NCI-H748 (cell line): Measurements from ENCODE around the gene PXYLP1.

Source experiments
- DNase-seq: peaks from one replicate; lab custom pipeline; 2025; ENCODE audit not compliant: unreplicated experiment; lab: John Stamatoyannopoulos, UW

Gene PXYLP1

DNA sequence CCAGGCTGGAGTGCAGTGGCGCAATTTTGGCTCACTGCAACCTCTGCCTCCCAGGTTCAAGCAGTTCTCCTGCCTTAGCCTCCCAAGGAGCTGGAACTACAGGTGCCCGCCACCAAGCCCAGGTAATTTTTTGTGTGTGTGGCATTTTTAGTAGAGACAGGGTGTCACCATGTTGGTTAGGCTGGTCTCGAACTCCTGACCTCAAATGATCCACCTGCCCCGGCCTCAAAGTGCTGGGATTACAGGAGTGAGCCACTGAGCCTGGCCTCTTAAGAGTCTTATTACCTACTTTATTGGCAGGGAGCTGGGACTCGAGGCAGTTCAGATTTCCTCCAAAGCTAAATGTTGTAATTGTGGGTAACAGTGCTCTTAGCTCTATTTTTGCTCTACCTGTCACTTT, 16.4 kb downstream of the PXYLP1 start:
- no peak for DNase-seq

DNA sequence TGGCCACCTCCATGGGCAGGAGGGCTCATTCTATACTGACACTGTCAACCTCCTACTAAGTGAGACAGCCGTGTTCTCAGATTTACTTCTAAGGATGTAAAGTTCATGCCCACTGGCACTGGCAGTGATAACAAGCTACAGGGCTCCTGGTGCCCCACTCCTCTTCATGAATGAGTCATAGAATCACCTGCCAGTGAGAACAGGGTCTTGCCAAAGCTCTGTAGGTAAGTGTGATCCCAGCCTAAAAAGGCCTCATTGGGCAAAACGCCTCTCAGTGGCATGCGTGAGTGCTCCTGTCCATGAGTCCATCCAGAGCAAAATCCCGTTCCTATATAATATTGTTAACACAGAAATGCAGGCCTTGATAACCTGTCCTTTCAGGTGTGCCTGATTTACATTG, 17.4 kb downstream of the PXYLP1 start:
- no peak for DNase-seq

DNA sequence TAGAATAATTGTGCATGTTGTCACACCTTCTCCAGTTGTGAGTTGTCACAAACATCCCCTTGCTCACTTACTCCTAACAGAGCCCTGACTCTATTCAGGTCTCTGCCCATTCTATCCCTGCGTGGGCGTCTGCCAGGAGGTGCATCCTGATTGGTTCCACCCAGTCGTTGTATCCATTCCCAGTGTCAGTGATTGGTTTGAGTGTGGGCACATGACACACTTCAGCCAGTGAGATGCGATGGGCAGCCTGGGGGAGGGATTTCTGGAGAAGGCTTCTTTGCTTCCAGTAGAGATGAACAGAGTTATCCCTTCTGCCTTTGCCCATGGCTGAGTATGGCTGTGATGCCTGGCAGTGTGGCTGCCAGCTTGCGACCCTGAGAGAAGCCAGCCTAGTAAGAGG, 18.7 kb downstream of the PXYLP1 start:
- DNase-seq: no peak

DNA sequence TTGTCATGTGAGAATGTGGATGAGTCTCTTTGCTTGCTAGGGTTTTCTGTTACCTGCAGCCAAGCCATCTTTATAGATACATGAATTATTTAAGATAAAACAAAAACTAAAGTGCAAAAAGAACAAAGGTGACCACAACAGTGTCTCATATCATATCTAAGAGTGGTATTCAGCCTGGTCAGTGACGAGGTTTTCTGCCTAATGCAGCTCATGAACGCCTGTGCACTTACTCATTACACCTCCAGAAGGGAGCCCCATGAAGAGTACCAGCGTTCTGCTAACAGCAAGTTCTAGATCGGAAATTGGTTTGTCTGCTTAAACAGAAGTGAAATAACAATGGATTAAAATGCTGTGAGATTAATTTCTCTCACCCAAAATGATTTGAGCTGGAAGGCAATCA, 19.2 kb downstream of the PXYLP1 start:
- no peak for DNase-seq

DNA sequence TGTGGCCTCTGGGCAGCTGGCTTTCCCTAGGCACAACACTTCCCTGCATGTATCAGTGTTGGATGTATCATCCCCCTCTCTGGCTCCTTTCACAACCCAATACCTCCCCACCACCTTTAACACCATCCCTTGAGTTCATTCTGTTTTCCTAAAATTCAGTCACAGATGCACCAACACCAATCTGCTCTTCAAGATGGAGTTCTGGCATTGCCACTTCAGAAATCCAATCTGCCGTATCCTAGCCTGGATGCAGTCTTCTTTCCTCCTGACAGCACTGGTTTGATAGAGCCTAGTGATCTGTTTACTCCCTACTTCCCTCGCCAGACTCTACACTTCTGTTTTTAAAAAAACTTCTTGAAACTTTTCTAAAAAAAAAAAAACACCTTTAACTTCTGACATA, 21.7 kb downstream of the PXYLP1 start:
- DNase-seq: no peak

DNA sequence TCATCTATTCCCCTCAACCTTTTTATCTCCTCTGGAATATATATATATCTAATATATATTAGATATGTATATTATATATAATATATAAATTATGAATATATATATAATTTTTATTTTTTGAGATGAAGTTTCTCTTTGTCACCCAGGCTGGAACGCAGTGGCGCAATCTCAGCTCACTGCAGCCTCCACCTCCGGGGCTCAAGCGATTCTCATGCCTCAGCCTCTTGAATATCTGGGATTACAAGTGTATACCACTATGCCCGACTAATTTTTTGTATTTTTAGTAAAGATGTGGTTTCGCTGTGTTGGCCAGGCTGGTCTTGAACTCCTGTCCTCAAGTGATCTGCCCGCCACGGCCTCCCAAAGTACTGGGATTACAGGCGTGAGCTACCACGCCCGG, 22.2 kb downstream of the PXYLP1 start:
- no peak for DNase-seq

DNA sequence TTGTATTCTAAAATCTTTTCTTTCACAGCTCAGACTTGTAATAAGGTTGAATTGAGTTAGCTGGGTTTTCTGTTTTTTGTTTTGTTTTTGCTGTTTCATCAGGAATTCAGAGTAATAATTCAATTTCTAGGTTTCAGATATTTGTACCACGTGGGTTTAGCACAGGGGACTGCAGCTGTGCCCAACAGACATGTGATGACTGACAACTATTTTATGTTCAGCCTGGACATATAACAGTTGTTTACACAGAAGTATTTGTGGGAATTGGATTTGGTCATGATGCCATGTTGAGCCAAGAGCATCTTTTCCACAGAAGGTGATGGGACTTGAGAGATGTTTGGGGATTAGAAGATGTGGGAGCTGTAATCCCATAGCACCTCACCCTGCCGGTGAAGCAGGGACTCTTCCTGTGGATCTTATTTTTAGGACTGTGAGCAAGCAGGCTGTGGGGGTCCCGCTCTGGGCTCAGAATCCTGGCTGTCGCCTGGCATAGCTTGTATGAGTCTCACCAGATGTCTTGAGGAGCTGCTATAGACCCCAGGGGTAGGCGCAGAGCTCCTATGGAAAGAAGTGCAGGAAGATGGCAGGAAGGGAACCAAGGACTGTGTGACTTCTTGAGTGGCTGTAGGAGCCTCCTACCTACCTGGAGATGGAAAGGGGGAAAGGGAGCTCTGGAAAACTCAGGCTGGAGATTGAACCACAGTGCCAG, 23.7 kb downstream of the PXYLP1 start:
- DNase-seq: no peak

DNA sequence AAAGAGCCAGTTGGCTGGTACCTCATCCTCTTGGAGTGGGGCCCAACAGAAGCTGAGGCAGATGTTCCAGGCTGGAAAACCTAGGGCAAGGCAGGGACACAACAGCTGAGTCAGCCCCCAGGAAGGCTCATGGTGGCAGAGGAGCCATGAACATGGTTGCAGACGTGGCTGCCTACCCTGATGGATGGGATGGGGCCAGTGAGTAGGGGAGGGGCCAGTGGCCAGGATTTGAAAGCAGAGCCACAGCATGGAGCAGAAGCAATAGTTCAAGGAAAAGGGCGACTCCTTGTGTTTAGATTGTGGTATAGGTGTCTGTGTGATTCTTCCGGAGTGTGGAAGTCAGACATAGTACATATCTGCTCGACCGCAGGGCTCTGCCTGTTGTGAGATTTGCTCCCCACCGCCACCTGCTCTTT, 24.2 kb downstream of the PXYLP1 start:
- no peak for DNase-seq

DNA sequence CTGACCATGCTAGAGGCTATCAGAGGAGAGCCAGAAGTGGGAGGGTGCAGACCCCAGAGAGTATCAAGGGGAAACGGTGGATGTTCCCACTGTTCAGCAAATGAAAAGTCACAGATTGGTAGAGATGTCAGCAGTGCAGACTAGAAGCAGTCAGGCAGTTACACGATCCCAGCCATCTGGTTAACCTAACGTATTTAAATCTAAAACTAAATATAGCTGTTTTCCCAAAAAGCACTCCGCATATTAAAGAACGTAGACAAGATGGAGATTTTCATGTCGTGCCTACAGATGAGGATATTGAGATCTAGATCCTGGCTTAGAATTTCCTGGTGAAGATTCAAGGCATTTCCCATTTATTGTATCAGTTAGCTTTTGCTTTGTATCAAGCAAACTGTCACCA, 25.2 kb downstream of the PXYLP1 start:
- no peak for DNase-seq

DNA sequence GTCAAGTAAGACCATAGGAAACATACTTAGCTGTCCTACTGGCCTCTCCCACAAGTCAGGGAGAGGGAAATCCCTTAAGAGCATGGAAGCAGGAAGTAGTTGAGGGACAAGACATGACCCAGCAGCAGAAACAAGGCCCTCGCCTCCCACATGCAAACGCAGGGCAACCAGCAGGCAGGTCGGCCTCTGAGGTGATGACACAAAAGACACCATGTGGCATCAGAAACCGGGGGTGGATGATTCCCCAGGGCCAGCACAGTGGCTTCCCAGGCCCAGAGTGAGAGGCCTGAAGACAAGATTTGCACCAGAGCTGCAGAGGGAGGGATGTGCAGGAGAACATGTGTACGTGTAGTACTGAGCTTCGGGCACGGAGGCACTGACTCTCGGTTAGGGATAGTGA, 26.3 kb downstream of the PXYLP1 start:
- no peak for DNase-seq

DNA sequence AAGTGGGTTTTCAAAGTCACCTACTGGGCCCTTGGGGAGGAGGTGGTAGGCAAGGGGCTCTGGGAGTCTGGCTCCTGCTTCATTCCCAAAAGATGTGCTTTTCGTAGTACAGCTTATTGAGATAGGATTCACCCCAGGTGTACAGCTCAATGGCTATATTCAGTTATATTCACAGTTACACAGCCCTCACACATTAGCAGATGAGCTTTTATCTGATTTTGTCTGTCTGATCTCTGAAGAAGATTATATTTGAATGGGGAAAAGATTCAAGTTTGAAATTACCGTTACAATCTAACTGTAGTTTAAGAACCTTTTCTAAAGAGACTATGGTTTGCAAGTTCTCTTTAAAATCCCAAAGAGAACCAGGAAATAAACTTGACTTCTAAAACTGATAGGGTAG, 27.3 kb downstream of the PXYLP1 start:
- no peak for DNase-seq

DNA sequence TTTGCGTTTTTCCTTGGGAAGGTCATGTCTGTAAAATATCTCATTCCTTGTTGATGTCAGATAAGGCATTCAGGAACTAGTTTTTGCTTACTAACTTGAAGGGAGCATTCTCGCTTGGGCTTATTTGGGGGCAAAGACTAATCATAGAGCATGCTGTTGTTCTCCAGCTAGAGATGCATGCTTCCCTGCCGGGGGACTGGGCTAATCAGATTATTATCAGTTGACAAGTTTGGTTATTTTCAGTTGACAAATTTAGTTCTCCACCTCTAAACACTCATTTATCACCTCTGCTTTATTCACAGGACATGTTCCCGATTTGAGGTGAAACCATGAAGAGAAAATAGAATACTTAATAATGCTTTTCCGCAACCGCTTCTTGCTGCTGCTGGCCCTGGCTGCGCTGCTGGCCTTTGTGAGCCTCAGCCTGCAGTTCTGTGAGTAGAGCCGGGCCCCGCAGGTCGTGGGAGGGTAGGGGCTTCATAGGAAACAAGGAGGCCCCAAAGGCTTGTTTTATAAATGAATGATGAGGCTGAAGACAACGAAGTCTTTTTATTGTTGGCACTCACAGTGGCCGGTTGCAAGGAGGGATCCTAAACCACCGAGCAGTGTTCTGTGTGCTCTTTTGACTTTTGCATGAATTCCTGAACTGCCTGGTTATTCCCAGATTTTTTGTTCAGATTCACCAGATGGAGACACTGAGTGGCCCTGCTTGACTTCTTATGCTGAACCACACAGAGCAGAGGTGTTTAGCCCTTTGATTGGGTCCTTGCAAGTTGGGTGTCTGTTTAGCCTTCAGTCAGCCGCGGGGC, 28.4 kb downstream of the PXYLP1 start:
- DNase-seq: no peak

DNA sequence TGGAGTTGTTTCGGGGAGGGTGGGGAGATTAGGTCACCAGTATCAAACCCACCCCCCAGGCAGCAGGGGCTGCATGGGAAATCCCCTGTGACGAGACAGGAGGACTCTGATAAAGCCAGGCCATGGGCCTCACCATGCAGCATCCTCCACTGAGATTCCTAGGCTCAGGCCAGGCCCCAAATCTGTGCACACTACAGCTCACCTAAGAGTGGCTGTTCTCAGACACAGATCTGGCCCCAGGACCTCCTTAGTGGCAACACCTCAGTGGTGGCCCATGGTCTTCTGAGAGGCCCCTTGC, 29.0 kb downstream of the PXYLP1 start:
- no peak for DNase-seq

DNA sequence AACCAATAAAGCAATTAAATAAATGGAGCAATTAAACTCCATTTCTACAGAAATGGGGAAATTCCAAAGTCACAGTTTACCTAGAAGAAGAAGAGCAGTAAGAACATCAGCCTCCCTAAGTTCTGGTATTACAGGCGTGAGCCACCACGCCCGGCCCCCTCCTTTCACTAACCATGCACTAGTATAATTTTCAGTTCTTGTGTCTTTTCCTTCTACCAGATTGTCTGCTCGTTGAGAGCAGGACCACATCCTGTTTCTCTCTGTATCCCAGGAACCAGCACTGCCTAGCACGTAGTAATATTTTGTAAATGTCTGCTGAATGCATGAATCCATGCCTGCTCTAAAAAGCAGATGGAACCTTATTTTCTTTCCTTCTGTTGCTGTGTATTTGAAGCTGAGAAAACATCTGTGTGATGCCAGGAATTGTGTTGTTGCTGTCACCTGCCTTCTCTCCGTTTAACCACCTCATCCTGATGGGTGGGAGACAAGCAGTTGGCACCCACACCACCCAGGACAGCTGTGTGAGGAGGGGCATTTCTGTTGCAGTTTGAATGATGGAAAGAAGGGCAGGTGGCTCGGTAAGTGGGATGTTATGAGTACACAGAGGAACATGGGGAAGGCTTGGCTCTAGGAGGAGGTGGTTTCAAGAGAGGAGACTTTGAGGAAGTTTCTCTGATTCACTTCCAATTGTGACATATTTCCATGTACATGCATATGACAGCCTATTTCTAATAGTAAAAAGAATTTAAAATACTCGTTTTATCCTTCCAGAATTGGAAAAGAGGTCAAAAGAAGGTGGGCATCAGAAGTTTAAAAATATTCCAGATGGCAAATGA, 30.1 kb downstream of the PXYLP1 start:
- no peak for DNase-seq

DNA sequence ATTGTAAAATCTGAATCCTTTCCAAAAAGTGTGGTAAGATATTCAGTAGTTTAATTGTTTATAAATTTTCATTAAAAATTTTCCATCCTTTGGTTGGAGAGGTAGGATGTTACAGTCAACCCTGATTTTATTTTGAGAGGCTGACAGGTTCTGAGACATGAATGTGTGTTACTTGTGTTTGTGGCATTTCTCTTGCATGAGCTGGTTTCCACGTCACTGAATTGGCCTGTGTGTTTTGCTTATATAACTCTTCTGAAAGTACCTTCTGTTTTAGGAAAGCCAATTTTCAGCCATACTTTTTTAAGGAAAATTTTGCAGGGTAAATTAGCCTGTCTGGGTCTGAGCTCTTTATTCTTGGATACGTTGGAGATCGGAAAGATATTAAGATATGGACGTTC, 30.7 kb downstream of the PXYLP1 start:
- no peak for DNase-seq

DNA sequence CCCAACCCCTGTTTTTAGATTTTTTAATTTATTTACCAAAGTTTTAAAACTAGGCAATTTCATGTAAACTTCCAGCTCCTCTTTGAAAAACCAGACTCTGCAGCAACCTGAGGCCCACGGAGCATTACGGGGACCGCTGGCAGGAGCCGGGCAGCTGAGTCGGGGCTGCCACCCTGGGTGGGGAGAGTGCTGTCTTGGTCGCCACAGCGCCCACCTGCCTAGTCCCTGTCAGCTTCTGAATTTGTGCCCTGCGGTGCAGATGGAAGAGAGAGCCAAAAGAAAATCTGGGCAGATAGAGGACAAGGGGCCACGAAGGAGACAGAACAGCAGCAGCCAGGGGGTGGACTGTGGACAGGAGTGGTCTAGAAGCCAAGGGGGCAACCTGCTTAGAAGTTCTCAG, 34.6 kb downstream of the PXYLP1 start:
- DNase-seq: no peak

DNA sequence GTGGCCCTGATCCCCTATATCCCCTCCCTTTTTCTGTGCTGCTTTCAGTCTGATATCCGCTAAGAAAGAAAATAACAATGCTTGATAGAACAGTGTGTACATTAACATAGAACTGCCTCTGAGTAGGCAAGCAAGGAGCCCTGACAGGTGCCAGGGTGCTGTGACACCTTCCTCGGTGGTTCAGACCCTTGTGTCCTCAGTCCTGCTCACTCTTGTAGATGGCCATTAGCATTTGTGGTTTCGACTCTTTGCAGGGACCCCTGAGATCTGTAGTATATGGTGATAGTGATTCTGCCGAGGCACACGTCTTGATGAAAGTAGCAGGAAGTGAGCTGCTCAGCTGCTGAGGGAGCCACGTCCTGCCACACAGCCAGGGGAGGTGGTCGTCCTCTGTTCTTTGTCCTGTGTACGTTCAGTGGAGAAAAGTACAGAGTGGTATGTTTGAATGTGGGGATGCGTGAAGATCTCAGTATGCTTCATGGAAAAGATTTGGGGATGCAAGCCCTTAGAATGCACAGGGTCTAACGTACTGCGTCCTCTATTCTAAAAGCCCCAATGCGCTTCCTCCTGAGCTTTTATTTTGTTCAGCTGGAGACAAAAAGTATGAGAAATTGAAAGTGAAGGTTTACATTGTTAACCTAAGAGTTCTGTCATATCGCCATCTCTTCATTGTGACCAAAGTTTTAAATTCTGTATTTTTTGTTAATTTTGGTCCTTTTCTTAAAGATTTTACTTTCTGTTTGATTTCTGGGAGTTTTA, 35.4 kb downstream of the PXYLP1 start:
- no peak for DNase-seq

DNA sequence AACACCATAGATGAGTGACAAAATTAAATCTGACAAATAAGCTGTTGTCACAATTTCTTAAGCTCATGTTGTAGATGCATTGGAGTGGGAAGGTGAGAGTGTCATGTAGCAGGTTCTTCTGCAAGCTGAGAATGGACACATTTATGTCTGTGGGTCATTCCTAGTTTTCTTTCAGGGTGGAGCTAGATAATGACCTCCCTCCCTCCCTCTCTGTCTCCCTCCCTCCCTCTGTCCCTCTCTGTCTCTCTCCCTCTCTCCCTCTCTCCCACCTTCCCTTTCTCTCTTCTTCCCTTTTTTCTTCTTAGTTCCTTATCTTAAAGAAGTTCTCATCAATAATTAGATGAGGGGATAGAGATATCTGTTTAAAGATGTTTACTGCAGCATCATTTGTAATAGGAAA, 36.0 kb downstream of the PXYLP1 start:
- DNase-seq: no peak

DNA sequence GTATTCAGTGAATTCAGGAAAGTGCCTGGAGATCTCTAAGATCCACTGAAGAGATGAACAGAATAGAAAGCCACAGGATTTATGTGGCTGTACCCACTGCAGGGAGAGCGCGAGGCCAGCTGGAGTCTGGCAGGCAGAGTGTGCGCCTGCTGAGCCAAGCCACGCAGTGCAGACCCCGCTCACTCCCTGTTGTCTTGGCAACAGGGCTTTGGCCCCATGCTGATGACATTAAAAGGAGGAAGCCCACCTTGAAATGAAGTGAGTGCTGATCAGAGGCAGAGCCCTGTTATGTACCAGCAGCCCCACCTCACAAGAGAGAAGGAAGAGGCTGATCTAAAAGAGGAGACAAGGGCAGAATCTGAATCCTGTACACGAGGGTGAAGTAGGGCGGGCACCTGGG, 36.7 kb downstream of the PXYLP1 start:
- peak; percentile 15 for DNase-seq

DNA sequence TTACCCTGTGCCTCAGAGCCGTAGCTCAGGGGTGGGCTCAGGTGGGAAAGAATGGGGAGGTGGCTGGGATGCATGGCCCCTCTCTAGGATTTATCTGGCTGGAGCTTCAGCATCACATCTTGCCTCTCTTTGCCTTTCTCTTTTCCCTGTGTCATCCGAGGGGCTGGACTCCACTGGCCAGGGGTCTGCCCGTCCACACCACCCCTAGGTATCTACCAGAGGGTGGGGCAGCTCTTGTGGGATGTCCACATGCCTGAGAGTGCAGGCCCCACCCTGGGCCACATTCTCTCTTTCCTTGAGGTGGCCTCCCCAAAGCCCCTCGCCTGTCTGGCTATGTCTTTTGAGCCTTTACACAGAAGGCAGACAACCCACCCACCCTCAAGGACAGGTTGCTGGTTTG, 37.2 kb downstream of the PXYLP1 start:
- no peak for DNase-seq

DNA sequence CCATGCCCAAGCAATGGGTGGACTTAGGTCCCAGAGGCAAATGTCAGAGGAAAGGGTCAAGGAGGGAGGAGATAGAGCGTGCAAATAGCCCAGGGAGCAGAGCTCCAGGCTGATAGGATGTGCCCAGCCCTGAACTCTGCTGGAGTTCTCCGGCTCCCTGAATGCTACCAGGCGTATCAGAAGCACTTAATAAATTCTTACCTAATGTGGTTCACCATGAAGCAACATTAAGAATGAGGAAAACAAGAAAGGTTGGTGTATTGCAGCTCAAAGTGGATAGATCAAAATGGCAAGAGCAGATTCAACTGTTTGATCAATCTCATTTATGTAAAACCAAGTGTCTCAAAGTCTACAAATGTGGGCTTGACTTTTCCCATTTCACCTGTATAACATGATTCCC, 38.3 kb downstream of the PXYLP1 start:
- no peak for DNase-seq
